ENCODE measurements around the gene CCDC78.

CCDC78 gene

DNA sequence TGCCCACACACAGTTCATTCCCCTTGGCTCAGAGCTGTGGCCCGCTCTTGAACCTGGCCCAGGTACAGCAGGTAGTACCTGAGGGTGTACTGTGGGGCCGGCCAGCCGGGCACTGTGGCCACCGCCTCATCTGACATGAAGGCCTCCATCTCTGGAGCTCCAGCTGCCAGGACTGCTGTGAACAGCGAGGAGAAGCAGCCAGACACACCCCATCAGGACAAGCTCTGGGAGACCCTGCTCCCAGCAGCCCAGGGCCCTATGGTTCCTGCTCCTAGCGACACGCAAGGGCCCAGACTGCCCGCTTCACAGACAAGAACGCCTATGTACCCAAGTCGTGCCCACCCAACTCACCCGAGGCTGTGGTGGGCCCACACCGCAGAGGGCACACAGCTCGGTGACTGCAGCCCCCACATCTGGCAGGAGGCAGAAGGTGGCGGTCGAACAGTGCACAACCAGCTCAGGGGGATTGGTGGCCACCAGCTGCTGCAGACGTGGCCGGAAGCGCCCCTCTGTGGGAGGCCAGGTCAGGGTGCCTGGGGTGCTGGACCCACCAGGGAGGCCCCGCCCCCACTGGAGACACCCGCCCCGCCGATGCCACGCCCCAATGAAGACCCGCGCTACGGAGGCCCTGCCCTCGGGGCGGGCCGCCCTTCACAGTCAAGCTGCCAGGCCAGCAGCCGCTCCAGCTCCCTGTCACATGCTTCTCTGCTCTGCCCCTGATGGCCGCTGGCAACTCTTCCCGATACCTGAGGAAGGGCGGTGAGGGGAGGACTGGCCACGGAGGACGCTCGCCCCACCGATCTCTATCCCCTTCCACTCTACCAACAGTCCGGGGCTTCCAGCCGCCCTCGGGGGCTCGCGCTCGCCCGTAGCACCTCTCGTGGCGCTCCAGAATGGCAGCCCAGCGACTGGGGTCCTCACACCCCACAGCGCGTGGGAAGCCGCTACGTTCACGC is 47.1 kb downstream of the CCDC78 start:
- peak overlapping the region; percentile 62 for H3K4me3 ChIP-seq (ENCODE audit: low read depth, low read length)
- TF ChIP-seq, protein P1, sequence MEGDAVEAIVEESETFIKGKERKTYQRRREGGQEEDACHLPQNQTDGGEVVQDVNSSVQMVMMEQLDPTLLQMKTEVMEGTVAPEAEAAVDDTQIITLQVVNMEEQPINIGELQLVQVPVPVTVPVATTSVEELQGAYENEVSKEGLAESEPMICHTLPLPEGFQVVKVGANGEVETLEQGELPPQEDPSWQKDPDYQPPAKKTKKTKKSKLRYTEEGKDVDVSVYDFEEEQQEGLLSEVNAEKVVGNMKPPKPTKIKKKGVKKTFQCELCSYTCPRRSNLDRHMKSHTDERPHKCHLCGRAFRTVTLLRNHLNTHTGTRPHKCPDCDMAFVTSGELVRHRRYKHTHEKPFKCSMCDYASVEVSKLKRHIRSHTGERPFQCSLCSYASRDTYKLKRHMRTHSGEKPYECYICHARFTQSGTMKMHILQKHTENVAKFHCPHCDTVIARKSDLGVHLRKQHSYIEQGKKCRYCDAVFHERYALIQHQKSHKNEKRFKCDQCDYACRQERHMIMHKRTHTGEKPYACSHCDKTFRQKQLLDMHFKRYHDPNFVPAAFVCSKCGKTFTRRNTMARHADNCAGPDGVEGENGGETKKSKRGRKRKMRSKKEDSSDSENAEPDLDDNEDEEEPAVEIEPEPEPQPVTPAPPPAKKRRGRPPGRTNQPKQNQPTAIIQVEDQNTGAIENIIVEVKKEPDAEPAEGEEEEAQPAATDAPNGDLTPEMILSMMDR (conservative IDR thresholded peaks at IDR 0.05; ENCODE audit: low read depth, low read length) = no peak
- DNase-seq (ENCODE audit: low read depth) = peak; percentile 56

DNA sequence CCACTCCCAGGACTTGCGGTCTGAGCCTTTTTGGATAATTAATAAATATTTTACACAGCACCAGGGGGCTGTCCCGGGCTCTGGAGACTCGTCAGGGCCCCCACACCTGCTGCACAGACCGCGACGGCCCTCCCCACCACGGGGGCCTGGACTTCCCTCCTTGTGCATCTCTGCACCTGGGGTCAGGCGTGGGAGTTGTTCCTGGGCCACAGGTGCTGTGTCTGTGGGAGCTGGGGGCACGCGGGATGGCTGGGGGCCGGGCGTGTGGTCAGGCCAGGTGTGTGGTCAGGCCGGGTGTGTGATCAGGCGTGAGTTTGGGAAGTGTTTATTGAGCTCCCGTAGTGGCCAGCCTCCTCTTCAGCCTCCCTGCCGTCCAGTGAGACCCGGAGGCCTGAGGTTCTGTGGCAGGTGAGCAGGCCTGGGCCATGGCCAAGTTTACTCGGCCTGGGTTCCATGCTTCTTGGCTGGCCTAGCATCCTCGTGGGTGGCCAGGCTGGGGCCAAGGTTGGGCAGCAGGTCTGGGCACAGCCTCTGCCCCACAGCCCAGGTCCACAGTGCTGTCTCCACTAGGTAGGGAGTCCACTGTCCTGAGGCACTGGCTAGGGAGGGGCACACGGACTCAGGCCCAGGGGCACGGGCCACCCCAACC is 47.9 kb downstream of the CCDC78 start:
- H3K4me3 ChIP-seq (ENCODE audit: low read depth, low read length) = no peak overlapping the region
- no peak for DNase-seq (ENCODE audit: low read depth)
- TF ChIP-seq, protein P1 (conservative IDR thresholded peaks at IDR 0.05; ENCODE audit: low read depth, low read length) = no peak

DNA sequence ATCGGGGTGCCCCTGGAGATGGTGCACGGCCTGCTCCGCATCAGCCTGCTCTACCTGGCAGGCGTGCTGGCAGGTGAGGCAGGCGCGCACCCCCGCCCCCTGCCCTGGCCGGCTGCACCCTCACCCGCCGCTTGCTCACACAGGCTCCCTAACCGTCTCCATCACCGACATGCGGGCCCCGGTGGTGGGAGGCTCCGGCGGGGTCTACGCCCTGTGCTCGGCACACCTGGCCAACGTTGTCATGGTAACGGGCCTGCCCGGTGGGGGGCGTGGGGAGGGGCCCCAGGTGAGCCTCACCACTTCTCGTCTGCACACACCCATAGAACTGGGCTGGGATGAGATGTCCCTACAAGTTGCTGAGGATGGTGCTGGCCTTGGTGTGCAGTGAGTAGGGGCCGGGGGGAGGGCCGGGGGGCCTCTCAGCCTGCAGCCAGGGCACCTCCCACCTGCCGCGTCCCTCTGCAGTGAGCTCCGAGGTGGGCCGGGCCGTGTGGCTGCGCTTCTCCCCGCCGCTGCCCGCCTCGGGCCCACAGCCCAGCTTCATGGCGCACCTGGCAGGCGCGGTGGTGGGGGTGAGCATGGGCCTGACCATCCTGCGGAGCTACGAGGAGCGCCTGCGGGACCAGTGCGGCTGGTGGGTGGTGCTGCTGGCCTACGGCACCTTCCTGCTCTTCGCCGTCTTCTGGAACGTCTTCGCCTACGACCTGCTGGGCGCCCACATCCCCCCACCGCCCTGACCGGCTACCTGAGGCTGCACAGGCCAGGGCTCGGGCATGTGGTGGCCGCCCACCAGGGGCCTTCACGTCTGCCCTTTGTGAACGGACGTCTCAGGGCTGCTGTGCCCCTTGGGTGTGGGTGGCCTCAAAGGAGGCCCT is 48.7 kb downstream of the CCDC78 start:
- DNase-seq (ENCODE audit: low read depth) = no peak
- TF ChIP-seq, protein P1 (conservative IDR thresholded peaks at IDR 0.05; ENCODE audit: low read depth, low read length) = no peak
- no peak overlapping the region for H3K4me3 ChIP-seq (ENCODE audit: low read depth, low read length)

DNA sequence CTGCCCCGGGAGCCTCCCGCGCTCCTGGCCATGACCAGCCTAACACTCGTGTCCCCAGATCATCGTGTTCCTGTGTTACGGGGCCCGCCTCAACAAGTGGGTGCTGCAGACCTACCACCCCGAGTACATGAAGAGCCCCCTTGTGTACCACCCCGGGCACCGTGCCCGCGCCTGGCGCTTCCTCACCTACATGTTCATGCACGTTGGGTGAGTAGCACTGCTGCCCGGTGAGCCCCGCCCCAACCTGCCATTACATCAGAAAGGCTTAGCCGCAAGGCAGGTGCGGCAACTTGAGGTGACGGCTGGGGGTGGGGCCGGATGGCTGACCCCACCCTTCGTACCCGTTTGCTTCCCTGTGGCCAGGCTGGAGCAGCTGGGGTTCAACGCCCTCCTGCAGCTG is 49.3 kb downstream of the CCDC78 start:
- TF ChIP-seq, protein P1 (conservative IDR thresholded peaks at IDR 0.05; ENCODE audit: low read depth, low read length) = no peak
- no peak for DNase-seq (ENCODE audit: low read depth)
- H3K4me3 ChIP-seq (ENCODE audit: low read depth, low read length) = no peak overlapping the region

DNA sequence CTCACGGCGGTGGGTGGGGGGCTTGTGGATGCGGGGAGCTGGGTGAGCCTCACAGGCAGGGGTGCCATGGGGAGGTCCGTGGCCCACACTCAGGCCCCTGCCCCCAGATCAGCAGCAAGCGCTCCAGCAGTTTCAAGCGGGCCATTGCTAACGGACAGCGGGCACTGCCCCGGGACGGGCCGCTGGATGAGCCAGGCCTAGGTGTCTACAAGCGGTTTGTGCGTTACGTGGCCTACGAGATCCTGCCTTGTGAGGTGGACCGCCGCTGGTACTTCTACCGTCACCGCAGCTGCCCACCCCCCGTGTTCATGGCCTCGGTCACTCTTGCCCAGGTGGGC is 49.7 kb downstream of the CCDC78 start:
- TF ChIP-seq, protein P1 (conservative IDR thresholded peaks at IDR 0.05; ENCODE audit: low read depth, low read length) = no peak
- no peak overlapping the region for H3K4me3 ChIP-seq (ENCODE audit: low read depth, low read length)
- DNase-seq (ENCODE audit: low read depth) = no peak

DNA sequence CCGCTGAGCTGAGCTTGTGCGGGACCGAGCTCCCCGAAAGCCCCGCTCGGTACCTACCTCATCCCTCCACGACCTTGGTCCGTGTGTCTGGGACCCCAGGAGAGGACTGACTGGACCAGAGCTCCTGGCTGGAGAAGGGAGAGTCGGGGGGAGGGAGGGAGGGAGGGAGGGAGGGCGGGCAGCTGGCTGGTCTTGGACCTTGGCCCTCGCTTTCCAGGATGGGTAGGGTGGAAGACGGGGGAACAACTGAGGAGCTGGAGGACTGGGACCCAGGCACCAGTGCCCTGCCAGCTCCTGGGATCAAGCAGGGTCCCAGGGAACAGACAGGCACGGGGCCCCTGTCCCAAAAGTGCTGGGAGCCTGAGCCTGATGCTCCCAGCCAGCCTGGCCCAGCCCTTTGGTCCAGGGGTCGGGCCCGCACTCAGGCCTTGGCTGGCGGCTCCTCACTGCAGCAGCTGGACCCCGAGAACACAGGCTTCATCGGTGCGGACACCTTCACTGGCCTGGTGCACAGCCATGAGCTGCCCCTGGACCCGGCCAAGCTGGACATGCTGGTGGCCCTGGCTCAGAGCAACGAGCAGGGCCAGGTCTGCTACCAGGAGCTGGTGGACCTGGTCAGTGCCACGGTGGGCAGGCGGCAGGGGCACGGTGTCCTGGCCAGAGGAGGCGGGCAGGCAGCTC is 50.2 kb downstream of the CCDC78 start:
- H3K4me3 ChIP-seq (ENCODE audit: low read depth, low read length) = peak overlapping the region; percentile 51
- TF ChIP-seq, protein P1 (conservative IDR thresholded peaks at IDR 0.05; ENCODE audit: low read depth, low read length) = no peak
- no peak for DNase-seq (ENCODE audit: low read depth)
